GM12891 (cell line): Measurements from ENCODE around the gene SHB.

Experiments used
- POLR2A ChIP-seq: IDR thresholded peaks from 2 replicates; pipeline ENCODE4 v1.6.1; 2011; ENCODE audit warnings: low read depth, low read length, control low read depth
- POLR2AphosphoS5 ChIP-seq: IDR thresholded peaks from 2 replicates; pipeline ENCODE4 v1.6.1; 2011; ENCODE audit warnings: low read depth, low read length, control low read depth
- SPI1 ChIP-seq: IDR thresholded peaks from 2 replicates; pipeline ENCODE4 v1.6.1; 2011; ENCODE audit warnings: low read depth, low read length, control low read depth
- TAF1 ChIP-seq: IDR thresholded peaks from 2 replicates; pipeline ENCODE4 v1.6.1; 2011; ENCODE audit warnings: low read depth, low read length, control low read depth

- TF ChIP-seq POLR2AphosphoS5 (no peak), POLR2A (no peak), SPI1 (no peak), TAF1 (no peak)
These were observed 42.0 kb downstream of the SHB start for GRCh38 chr9:38026840-38027527.
